GM10248 (cell line): ENCODE results near the gene SPRING1.

ENCODE experiments used
- CTCF ChIA-PET: fragments of 300-600 bp; sonication (Branson Sonifier 250); formaldehyde crosslinking; extraction: SDS; loops from one replicate; lab custom pipeline; 2021; ENCODE audit warnings: antibody characterized with exemption; lab: Yijun Ruan, JAX
- POLR2A ChIA-PET: fragments of 350-650 bp; sonication (Branson Sonifier 250); formaldehyde crosslinking; extraction: SDS; loops from one replicate; lab custom pipeline; 2020; ENCODE audit warnings: antibody characterized with exemption; lab: Yijun Ruan, JAX
- DNase-seq: peaks from one replicate; pipeline ENCODE4 v3.0.0; 2012; ENCODE audit errors: extremely low spot score
- CTCF ChIP-seq: IDR thresholded peaks from 2 replicates; pipeline ENCODE4 v1.5.1; 2012; ENCODE audit warnings: mild to moderate bottlenecking, low read depth; ENCODE audit errors: extremely low read depth, missing control alignments, control extremely low read depth

Gene SPRING1

GRCh38 chr12:116737774-116738657 is at the start of gene SPRING1, which contains the start of gene RNFT2:
SPRING1 (minus strand) TSS chr12:116738069; CDS start chr12:116737900, 169 bp downstream.
RNFT2 (plus strand) TSS chr12:116738315; CDS start chr12:116740498, 2,183 bp downstream.
- POLR2A ChIA-PET, result interaction anchor here (0.7 kb wide), 1 partner anchor 178 kb away, joined by 3 read pairs; no protein-coding TSS in a partner anchor
- TF ChIP-seq CTCF, result no peak
- DNase-seq, result peak; percentile 100
- CTCF ChIA-PET, result no interaction called here

- DNase-seq, result no peak
- POLR2A ChIA-PET, result no interaction called here
- CTCF ChIA-PET, result interaction anchor here (1.7 kb wide), 1 partner anchor 19 kb away, joined by 4 read pairs; no protein-coding TSS in a partner anchor
- no peak for TF ChIP-seq CTCF
These were observed 46.4 kb upstream of the SPRING1 start for GRCh38 chr12:116784238-116784612.

- TF ChIP-seq CTCF, result no peak
- DNase-seq, result no peak
- CTCF ChIA-PET, result interaction anchor here (1.7 kb wide), 1 partner anchor 19 kb away, joined by 4 read pairs; no protein-coding TSS in a partner anchor
- POLR2A ChIA-PET, result no interaction called here
These were observed 45.8 kb upstream of the SPRING1 start for GRCh38 chr12:116783525-116784237.

GRCh38 chr12:116780942-116781341 is 43.1 kb upstream of the SPRING1 start:
- ChIA-PET CTCF (interaction anchor here (1.1 to 1.5 kb wide), 2 partner anchors 10 to 15 kb away, joined by 3 to 4 read pairs; no protein-coding TSS in a partner anchor), POLR2A (no interaction called here)
- TF ChIP-seq CTCF, result no peak
- no peak for DNase-seq

- ChIA-PET CTCF (no interaction called here), POLR2A (no interaction called here)
- DNase-seq, result no peak
- no peak for TF ChIP-seq CTCF
These were observed 41.7 kb upstream of the SPRING1 start for GRCh38 chr12:116779597-116779996.

- no peak for TF ChIP-seq CTCF
- POLR2A ChIA-PET, result no interaction called here
- DNase-seq, result no peak
- CTCF ChIA-PET, result no interaction called here
These were observed 39.4 kb upstream of the SPRING1 start for GRCh38 chr12:116777245-116777644.
